Measurements from ENCODE around the gene GCGR. TPM values are rescaled to one million over a fixed set of nuclear protein-coding genes. Genes with fewer than 3 reads are reported as not detected.

The GCGR gene
- total RNA-seq, 4 donors from 2014 or later: not detected

DNA sequence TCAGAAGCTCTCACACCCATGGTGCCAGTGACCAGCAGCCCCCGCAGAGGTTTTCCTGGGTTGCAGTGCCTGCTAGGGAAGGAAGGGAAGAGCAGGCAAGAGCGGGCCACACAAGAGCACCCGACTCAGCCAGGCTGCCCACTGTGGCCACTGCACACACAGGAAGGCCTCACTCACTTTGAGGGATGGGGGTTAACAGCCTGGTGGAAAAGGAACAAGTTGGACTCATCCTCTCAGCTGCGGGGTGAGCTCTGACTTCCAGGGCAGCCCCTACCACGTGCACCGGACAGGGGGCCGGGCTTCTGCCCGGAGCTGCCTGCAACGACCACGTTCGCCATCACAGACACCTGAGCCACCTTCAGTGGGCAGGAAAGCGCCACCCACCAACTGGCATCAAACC is 48.3 kb downstream of the GCGR start:
- ATAC-seq (ENCODE audit: low FRiP score) (no peak), DNase-seq (ENCODE audit: low spot score) (no peak)
- TF ChIP-seq, protein P1, sequence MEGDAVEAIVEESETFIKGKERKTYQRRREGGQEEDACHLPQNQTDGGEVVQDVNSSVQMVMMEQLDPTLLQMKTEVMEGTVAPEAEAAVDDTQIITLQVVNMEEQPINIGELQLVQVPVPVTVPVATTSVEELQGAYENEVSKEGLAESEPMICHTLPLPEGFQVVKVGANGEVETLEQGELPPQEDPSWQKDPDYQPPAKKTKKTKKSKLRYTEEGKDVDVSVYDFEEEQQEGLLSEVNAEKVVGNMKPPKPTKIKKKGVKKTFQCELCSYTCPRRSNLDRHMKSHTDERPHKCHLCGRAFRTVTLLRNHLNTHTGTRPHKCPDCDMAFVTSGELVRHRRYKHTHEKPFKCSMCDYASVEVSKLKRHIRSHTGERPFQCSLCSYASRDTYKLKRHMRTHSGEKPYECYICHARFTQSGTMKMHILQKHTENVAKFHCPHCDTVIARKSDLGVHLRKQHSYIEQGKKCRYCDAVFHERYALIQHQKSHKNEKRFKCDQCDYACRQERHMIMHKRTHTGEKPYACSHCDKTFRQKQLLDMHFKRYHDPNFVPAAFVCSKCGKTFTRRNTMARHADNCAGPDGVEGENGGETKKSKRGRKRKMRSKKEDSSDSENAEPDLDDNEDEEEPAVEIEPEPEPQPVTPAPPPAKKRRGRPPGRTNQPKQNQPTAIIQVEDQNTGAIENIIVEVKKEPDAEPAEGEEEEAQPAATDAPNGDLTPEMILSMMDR (IDR thresholded peaks at IDR 0.05): no peak

GRCh38 chr17:81854974-81855774 is 51.2 kb downstream of the GCGR start:
- TF ChIP-seq, protein P1 (IDR thresholded peaks at IDR 0.05): no peak
- no peak for DNase-seq (ENCODE audit: low spot score)
- ATAC-seq (ENCODE audit: low FRiP score): no peak

- ATAC-seq (ENCODE audit: low FRiP score) (no peak), DNase-seq (ENCODE audit: low spot score) (no peak)
- TF ChIP-seq, protein P1 (IDR thresholded peaks at IDR 0.05): no peak
These were observed 54.4 kb downstream of the GCGR start for GRCh38 chr17:81858170-81858966.

GRCh38 chr17:81858967-81859905 is 55.3 kb downstream of the GCGR start:
- TF ChIP-seq, protein P1 (IDR thresholded peaks at IDR 0.05): no peak
- ATAC-seq (ENCODE audit: low FRiP score): no peak

DNA sequence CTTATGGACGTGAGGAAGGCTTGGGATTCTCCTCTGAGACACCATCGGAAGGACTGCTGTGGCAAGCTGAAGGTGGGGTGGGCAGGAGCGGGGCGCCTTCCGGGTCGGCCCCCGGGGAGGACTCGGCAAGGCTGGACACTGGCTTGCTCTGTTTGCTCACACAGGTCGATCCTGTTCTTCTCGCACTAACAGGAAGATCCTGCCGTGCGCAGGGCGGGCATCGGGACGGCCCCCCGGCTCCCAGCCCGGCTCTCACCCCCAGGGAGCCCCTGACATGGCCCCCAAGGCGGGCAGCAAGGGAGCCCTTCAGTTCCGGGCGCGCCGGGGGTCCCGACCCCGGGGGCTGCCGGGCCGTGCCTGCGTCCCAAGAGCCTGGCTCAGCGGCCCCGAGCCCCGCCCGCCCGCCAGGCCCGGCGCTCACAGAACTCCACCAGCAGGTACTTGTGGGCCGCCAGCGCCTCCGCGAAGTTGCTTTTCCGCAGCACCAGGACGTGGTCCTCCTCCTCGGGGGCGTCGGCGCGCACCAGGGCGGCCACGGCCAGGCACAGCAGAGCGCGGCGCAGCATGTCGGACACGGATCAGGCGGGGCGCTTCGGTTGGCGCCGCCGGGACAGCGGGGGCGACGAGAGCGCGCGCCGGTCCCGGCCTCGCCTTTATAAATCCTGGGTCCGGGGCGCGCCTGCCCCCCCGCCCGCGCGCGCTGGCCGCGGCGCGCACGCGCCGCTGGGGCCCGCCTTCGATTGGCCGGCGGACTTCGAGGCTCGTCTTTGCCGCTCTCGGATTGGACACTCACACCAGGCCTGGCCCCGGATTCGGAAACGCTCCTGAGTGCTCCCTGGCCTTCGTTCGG is 56.2 kb downstream of the GCGR start, which contains the start of gene P4HB:
Gene P4HB, minus strand, starts transcription at position 630 of the 850 bp plus-strand sequence. Its CDS starts 64 bp downstream, at position 566.
- ATAC-seq (ENCODE audit: low FRiP score) (no peak), DNase-seq (ENCODE audit: low spot score) (no peak)
- TF ChIP-seq, protein P1 (IDR thresholded peaks at IDR 0.05): peak in 2 of 3 donors; percentile 4 to 81

More at GRCh38 chr17:81858967-81859905, 55.3 kb downstream of the GCGR start:
- no peak for DNase-seq (ENCODE audit: low spot score)
